H1 (cell line): ENCODE data around the gene NIM1K. TPM values are rescaled to one million over a fixed set of nuclear protein-coding genes. Genes with fewer than 3 reads are reported as not detected.

Source experiments
- CTCF ChIA-PET: fragments of 300-600 bp; sonication (Branson Sonifier 250); formaldehyde crosslinking; loops from one replicate; lab custom pipeline; 2021; ENCODE audit not compliant: partially characterized antibody; lab: Charles Lee
- POLR2A ChIA-PET: fragments of 300-600 bp; sonication (Branson Sonifier 250); formaldehyde crosslinking; loops from one replicate; lab custom pipeline; 2021; ENCODE audit warnings: inconsistent platforms; ENCODE audit not compliant: partially characterized antibody; lab: Charles Lee
- DNase-seq, 2 experiments: peaks; one replicate each; pipeline versions ENCODE4 v3.0.0 to v3.0.0-alpha.2; 2010 to 2022; ENCODE audit warnings: low spot score in 2 of 2, low read depth in 1 of 2, mixed read lengths in 1 of 2
- FAIRE-seq: peaks from 2 replicates; lab custom pipeline; 2011; peaks lifted over from hg19 to GRCh38; lab: Jason Lieb, UNC
- H2AFZ ChIP-seq: 2 replicates; pipeline ENCODE4 v1.8.1; 2012; ENCODE audit warnings: low read length, inconsistent platforms
- H2AK5ac ChIP-seq: 2 replicates; pipeline ENCODE4 v1.6.1; 2013; ENCODE audit warnings: low read depth, low read length
- H2BK120ac ChIP-seq: replicated peaks from 2 replicates; pipeline ENCODE3; 2013; ENCODE audit warnings: low read depth, low read length, inconsistent platforms
- H2BK12ac ChIP-seq: 2 replicates; pipeline ENCODE4 v1.6.1; 2013; ENCODE audit warnings: low read depth, low read length
- H2BK15ac ChIP-seq: 2 replicates; pipeline ENCODE4 v1.6.1; 2013; ENCODE audit warnings: low read length
- H2BK20ac ChIP-seq: 2 replicates; pipeline ENCODE4 v1.6.1; 2013; ENCODE audit warnings: low read length
- H2BK5ac ChIP-seq: 2 replicates; pipeline ENCODE4 v1.6.1; 2013; ENCODE audit warnings: low read depth, low read length
- H3K14ac ChIP-seq: 2 replicates; pipeline ENCODE4 v1.6.1; 2013; ENCODE audit warnings: inconsistent platforms; ENCODE audit not compliant: insufficient read length
- H3K18ac ChIP-seq: 2 replicates; pipeline ENCODE4 v1.6.1; 2013; ENCODE audit warnings: low read length; ENCODE audit errors: extremely low read depth
- H3K23ac ChIP-seq: 2 replicates; pipeline ENCODE4 v1.6.1; 2013; ENCODE audit warnings: inconsistent platforms; ENCODE audit not compliant: insufficient read length
- H3K23me2 ChIP-seq: 2 replicates; pipeline ENCODE4 v1.6.1; 2013; ENCODE audit warnings: low read depth, low read length
- H3K27ac ChIP-seq: 2 replicates; pipeline ENCODE4 v1.6.1; 2011; ENCODE audit warnings: low read depth, low read length, inconsistent platforms
- H3K27me3 ChIP-seq, 4 experiments: replicated peaks in 1 of 4; 1 replicate in 1 of 4; 2 replicates in 3 of 4; pipeline versions ENCODE4 v1.6.1 to v1.8.1; 2011 to 2013; ENCODE audit warnings: low read length in 3 of 4, mild to moderate bottlenecking in 3 of 4, inconsistent platforms in 2 of 4, mixed read lengths in 2 of 4, moderate library complexity in 1 of 4; ENCODE audit not compliant: control insufficient read depth in 3 of 4, insufficient read depth in 3 of 4; ENCODE audit errors: extremely low read depth in 1 of 4
- H3K36me3 ChIP-seq, 4 experiments: 2 replicates each; pipeline versions ENCODE4 v1.6.1 to v1.8.1; 2011 to 2013; ENCODE audit warnings: mild to moderate bottlenecking in 4 of 4, low read length in 3 of 4, moderate library complexity in 2 of 4, control low read depth in 1 of 4, inconsistent platforms in 1 of 4; ENCODE audit not compliant: insufficient read depth in 4 of 4, control insufficient read depth in 2 of 4
- H3K4ac ChIP-seq: replicated peaks from 2 replicates; pipeline ENCODE3; 2013; ENCODE audit warnings: low read length, low read depth, mixed read lengths, inconsistent platforms; ENCODE audit not compliant: insufficient read length
- H3K4me1 ChIP-seq, 4 experiments: replicated peaks in 1 of 4; 1 replicate in 1 of 4; 2 replicates in 3 of 4; pipeline versions ENCODE4 v1.6.1 to v1.8.1; 2011 to 2013; ENCODE audit warnings: low read length in 3 of 4, inconsistent platforms in 2 of 4, mixed read lengths in 1 of 4; ENCODE audit not compliant: insufficient read depth in 4 of 4, control insufficient read depth in 3 of 4
- H3K4me2 ChIP-seq, 2 experiments: 2 replicates each; pipeline versions ENCODE4 v1.6.1 to v1.8.1; 2011 to 2013; ENCODE audit warnings: low read depth in 2 of 2, low read length in 2 of 2, control low read depth in 1 of 2, inconsistent platforms in 1 of 2, mild to moderate bottlenecking in 1 of 2; ENCODE audit not compliant: insufficient read depth in 1 of 2
- H3K4me3 ChIP-seq, 4 experiments: fragments of 200-600, 300-600 bp in 1 of 4; sonication (generic), shearing (Covaris generic), sonication (Bioruptor Twin) in 1 of 4; 2 replicates each; pipeline versions ENCODE4 v1.5.1 to v1.8.1; 2011 to 2016; ENCODE audit warnings: low read length in 4 of 4, low read depth in 3 of 4, control low read depth in 2 of 4, inconsistent platforms in 2 of 4, mild to moderate bottlenecking in 2 of 4, mixed read lengths in 1 of 4, moderate library complexity in 1 of 4; ENCODE audit not compliant: insufficient read depth in 2 of 4; ENCODE audit errors: extremely low read depth in 1 of 4
- H3K56ac ChIP-seq: replicated peaks from 2 replicates; pipeline ENCODE3; 2013; ENCODE audit warnings: low read depth, mild to moderate bottlenecking, mixed read lengths, low read length, inconsistent platforms; ENCODE audit not compliant: insufficient read length
- H3K79me1 ChIP-seq: 2 replicates; pipeline ENCODE4 v1.6.1; 2013; ENCODE audit warnings: low read depth, low read length, control low read depth
- H3K79me2 ChIP-seq, 2 experiments: 2 replicates each; pipeline versions ENCODE4 v1.6.1 to v1.8.1; 2012 to 2013; ENCODE audit warnings: low read length in 2 of 2, mild to moderate bottlenecking in 2 of 2, inconsistent platforms in 1 of 2; ENCODE audit not compliant: insufficient read depth in 2 of 2, control insufficient read depth in 1 of 2
- H3K9ac ChIP-seq, 4 experiments: replicated peaks in 1 of 4; 1 replicate in 1 of 4; 2 replicates in 3 of 4; pipeline versions ENCODE4 v1.6.1 to v1.8.1; 2011 to 2013; ENCODE audit warnings: low read depth in 3 of 4, low read length in 3 of 4, control low read depth in 2 of 4, mild to moderate bottlenecking in 2 of 4, moderate library complexity in 2 of 4, inconsistent platforms in 1 of 4; ENCODE audit errors: extremely low read depth in 1 of 4
- H3K9me3 ChIP-seq, 2 experiments: 2 replicates each; pipeline versions ENCODE4 v1.6.1 to v1.8.1; 2012 to 2013; ENCODE audit warnings: mild to moderate bottlenecking in 2 of 2, moderate library complexity in 2 of 2, control low read depth in 1 of 2, inconsistent platforms in 1 of 2, low read depth in 1 of 2, low read length in 1 of 2, mixed read lengths in 1 of 2; ENCODE audit not compliant: insufficient read depth in 2 of 2
- H4K20me1 ChIP-seq, 2 experiments: replicated peaks in 1 of 2; 2 replicates each; pipeline versions ENCODE3 to v1.8.1; 2011 to 2013; ENCODE audit warnings: inconsistent platforms in 2 of 2, low read length in 2 of 2, mild to moderate bottlenecking in 1 of 2; ENCODE audit not compliant: insufficient read depth in 2 of 2, control insufficient read depth in 1 of 2
- H4K5ac ChIP-seq: 2 replicates; pipeline ENCODE4 v1.6.1; 2013; ENCODE audit warnings: low read length, low read depth, mixed read lengths, inconsistent platforms; ENCODE audit not compliant: insufficient read length
- H4K8ac ChIP-seq: 2 replicates; pipeline ENCODE4 v1.8.0; 2013; ENCODE audit warnings: mild to moderate bottlenecking, moderate library complexity, low read length, inconsistent platforms; ENCODE audit not compliant: insufficient read depth; ENCODE audit errors: extremely low read depth
- H4K91ac ChIP-seq: replicated peaks from 2 replicates; pipeline ENCODE3; 2013; ENCODE audit warnings: low read length, mixed read lengths, inconsistent platforms; ENCODE audit not compliant: insufficient read length
- CBX5 ChIP-seq: fragments of 300-800, 300-1000 bp; sonication (generic); IDR thresholded peaks from 2 replicates; pipeline ENCODE4 v1.7.1; 2016; ENCODE audit warnings: antibody characterized with exemption, low read length, low read depth
- CBX8 ChIP-seq: fragments of 300-800, 300-1000 bp; sonication (generic); IDR thresholded peaks from 2 replicates; pipeline ENCODE4 v1.7.1; 2016; ENCODE audit warnings: low read depth, low read length, borderline replicate concordance
- CHD1 ChIP-seq: IDR thresholded peaks from 2 replicates; pipeline ENCODE4 v1.6.1; 2012; ENCODE audit warnings: low read depth, low read length, improper control_type of control experiment
- KDM4A ChIP-seq: IDR thresholded peaks from one replicate; pipeline ENCODE4 v1.7.1; 2012; ENCODE audit warnings: low read depth, mild to moderate bottlenecking, moderate library complexity, low read length, inconsistent platforms; ENCODE audit not compliant: severe bottlenecking
- NANOG ChIP-seq: IDR thresholded peaks from 2 replicates; pipeline ENCODE4 v1.6.1; 2011; ENCODE audit warnings: low read length, low read depth, mild to moderate bottlenecking, inconsistent platforms; ENCODE audit not compliant: insufficient read depth, poor library complexity, severe bottlenecking
- RXRA ChIP-seq: IDR thresholded peaks from 2 replicates; pipeline ENCODE4 v1.6.1; 2011; ENCODE audit warnings: low read depth, mild to moderate bottlenecking, low read length, moderate library complexity; ENCODE audit not compliant: insufficient read depth
- SIN3A ChIP-seq, 2 experiments: IDR thresholded peaks in 1 of 2; conservative IDR thresholded peaks in 1 of 2; 2 replicates each; pipeline ENCODE4 v1.6.1; 2011 to 2012; ENCODE audit warnings: low read length in 2 of 2, improper control_type of control experiment in 1 of 2, low read depth in 1 of 2, mild to moderate bottlenecking in 1 of 2
- SP1 ChIP-seq: IDR thresholded peaks from 2 replicates; pipeline ENCODE4 v1.6.1; 2011; ENCODE audit warnings: low read depth, low read length
- SP4 ChIP-seq: IDR thresholded peaks from 2 replicates; pipeline ENCODE4 v1.6.1; 2012; ENCODE audit warnings: low read length, inconsistent platforms
- TAF7 ChIP-seq: optimal IDR thresholded peaks from 2 replicates; pipeline ENCODE3; 2011; ENCODE audit warnings: low read depth, mild to moderate bottlenecking, inconsistent platforms, low read length, moderate library complexity, borderline replicate concordance
- YY1 ChIP-seq: IDR thresholded peaks from 2 replicates; pipeline ENCODE4 v1.6.1; 2011; ENCODE audit warnings: low read depth, mild to moderate bottlenecking, low read length
- ZNF274 ChIP-seq: IDR thresholded peaks from 2 replicates; pipeline ENCODE4 v1.7.0; 2012; ENCODE audit warnings: low read length, borderline replicate concordance; ENCODE audit errors: extremely low read depth
- WGBS, 2 experiments: shearing (Covaris generic) in 1 of 2; methylation state at CpG; one replicate each; pipeline versions ENCODE4 v1.1.6 to v1.1.7; 2013 to 2015; ENCODE audit warnings: low lambda C conversion rate in 2 of 2, mixed read lengths in 2 of 2, inconsistent platforms in 1 of 2, low coverage in 1 of 2, missing lambda C conversion rate in 1 of 2; ENCODE audit not compliant: insufficient replicate concordance in 2 of 2, insufficient coverage in 1 of 2, insufficient read length in 1 of 2; ENCODE audit errors: extremely low coverage in 1 of 2, missing lambda C conversion rate in 1 of 2; 5-methylcytosine and 5-hydroxymethylcytosine counted together
- polyA plus RNA-seq, 7 experiments: library from polyadenylated mRNA; depleted of rRNA in 3 of 7; stranded (reverse) in 5 of 7; unstranded in 2 of 7; fragments of >200 nt in 5 of 7; fragments of 200-250 nt in 2 of 7; gene quantifications; 1 replicate in 5 of 7; 2 replicates in 1 of 7; 4 replicates in 1 of 7; pipeline versions ENCODE4 v1.2.1 to v1.2.3, GENCODE V29; 2011 to 2013; ENCODE audit warnings: missing spikeins in 2 of 7, mixed read lengths in 2 of 7
- total RNA-seq: library from RNA; stranded (reverse); fragmentation: NEBNext Ultra II Directional; extraction: Animal tissue kit (Norgen Biotek cat#: 25700); gene quantifications from 2 replicates; pipeline ENCODE4 v1.2.1, GENCODE V29; 2021

The NIM1K gene
- total and polyA plus RNA-seq, 2 of the 8 experiments (the other 6 are each of a cell fraction or from before 2014, with no cell fraction given), result not detected

DNA sequence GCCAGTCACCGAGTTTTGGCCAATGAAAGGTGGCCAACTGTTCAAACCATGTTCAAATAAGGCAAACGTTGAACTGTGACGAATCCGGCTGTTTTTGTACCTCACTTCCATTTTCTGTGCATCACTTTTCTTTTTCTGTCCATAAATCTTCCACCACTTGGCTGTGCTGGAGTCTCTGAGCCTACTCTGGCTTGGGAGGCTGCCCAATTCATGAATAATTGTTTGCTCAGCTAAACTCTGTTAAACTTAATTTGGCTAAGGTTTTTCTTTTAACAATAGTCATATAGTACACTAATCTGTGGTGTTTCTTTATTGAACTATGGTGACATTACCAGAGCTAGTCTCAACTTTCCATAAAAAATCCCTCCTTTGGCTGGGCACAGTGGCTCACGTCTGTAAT lies 11.3 kb downstream of the NIM1K start:
- H3K27ac ChIP-seq, result no peak overlapping the region
- H3K4me2 ChIP-seq, result no peak overlapping the region
- no peak for DNase-seq
- H2AK5ac ChIP-seq, result no peak overlapping the region
- H3K79me1 ChIP-seq, result no peaks in the 10 kb centered on the region
- CTCF ChIA-PET, result no interaction called here
- no peak overlapping the region for H2BK20ac ChIP-seq
- no peak for FAIRE-seq
- no peaks in the 10 kb centered on the region for H3K36me3 ChIP-seq
- H3K4ac ChIP-seq, result no peak overlapping the region
- TF ChIP-seq SP1 (no peak), KDM4A (no peak), YY1 (no peak), CHD1 (no peak), ZNF274 (no peak), TAF7 (no peak), SIN3A (conservative IDR thresholded peaks at IDR 0.05 in 1 of 2, IDR thresholded peaks at IDR 0.05 in 1 of 2; ENCODE audit: low read depth in 1 of 2, low read length in 2 of 2) (no peak), RXRA (no peak), NANOG (no peak), CBX8 (no peak), SP4 (no peak), CBX5 (no peak)
- H2BK120ac ChIP-seq, result no peak overlapping the region
- WGBS, 2 experiments, result 94% methylated on average over 4 of the region's 5 CpGs; no CpG with 5 or more reads in 1 of the 2 experiments
- no peak overlapping the region for H3K4me3 ChIP-seq
- H2BK5ac ChIP-seq, result no peak overlapping the region
- no peaks in the 10 kb centered on the region for H3K27me3 ChIP-seq
- no peak overlapping the region for H3K18ac ChIP-seq
- H4K5ac ChIP-seq, result no peak overlapping the region
- no peak overlapping the region for H2BK12ac ChIP-seq
- H3K56ac ChIP-seq, result no peak overlapping the region
- no peak overlapping the region for H2AFZ ChIP-seq
- H4K20me1 ChIP-seq, result no peaks in the 10 kb centered on the region
- POLR2A ChIA-PET, result no interaction called here
- no peak overlapping the region for H3K23ac ChIP-seq
- no peak overlapping the region for H2BK15ac ChIP-seq
- H4K8ac ChIP-seq, result no peak overlapping the region
- no peaks in the 10 kb centered on the region for H3K23me2 ChIP-seq
- H4K91ac ChIP-seq, result no peak overlapping the region
- H3K9ac ChIP-seq, result no peak overlapping the region
- H3K9me3 ChIP-seq, result no peaks in the 10 kb centered on the region
- no peaks in the 10 kb centered on the region for H3K4me1 ChIP-seq
- H3K14ac ChIP-seq, result no peak overlapping the region
- no peaks in the 10 kb centered on the region for H3K79me2 ChIP-seq
